ENCODE data around the gene NHP2.

Gene NHP2

DNA sequence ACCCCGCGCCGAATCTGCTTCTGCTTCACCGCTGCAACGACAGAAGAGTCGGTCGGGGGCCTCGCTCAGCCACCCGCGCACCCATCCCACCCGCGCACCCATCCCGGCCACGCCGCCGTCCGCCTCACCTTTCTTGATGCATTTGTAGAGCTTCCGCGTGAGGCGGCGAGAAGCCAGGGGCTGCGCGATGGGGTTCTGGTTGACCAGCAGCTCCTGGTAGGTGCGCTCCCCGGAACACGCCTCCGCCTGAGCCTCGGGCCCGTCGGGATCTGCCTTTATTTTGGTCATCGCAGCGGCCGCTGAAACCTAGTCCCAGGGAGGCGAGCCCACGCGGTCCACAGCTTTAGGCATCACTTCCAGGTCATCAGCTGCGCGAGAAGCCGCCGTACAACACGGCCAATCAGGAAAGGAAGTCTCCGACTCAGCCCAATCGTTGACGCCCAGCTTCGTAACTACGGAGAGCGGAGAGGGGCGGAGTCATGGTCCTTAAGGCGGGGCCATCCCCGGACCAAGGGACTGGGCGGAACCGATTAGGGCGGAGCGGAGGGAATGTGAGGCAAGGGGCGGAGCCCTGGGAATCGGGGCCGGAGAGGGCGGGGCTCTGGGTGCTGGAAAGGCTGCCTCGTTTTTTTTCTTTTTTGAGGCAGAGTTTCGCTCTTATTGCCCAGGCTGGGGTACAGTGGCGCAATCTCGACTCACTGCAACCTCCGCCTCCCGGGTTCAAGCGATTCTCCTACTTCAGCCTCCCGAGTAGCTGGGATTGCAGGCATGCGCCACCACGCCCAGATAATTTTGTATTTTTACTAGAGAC lies at the start of gene NHP2:
Gene NHP2, minus strand, starts transcription at position 356 of the 811 bp plus-strand sequence. Its CDS starts 68 bp downstream, at position 288.
- peak within 1 kb of the TSS; percentile 74 for H3K4me3 ChIP-seq (ENCODE audit: low read depth, low read length)
- no peaks in the 10 kb centered on the region for H3K27me3 ChIP-seq (ENCODE audit: control insufficient read depth, insufficient read depth, low read length)
- H3K36me3 ChIP-seq (ENCODE audit: control insufficient read depth, insufficient read depth, low read length), result no peaks in the 10 kb centered on the region
- TF ChIP-seq, protein P1, sequence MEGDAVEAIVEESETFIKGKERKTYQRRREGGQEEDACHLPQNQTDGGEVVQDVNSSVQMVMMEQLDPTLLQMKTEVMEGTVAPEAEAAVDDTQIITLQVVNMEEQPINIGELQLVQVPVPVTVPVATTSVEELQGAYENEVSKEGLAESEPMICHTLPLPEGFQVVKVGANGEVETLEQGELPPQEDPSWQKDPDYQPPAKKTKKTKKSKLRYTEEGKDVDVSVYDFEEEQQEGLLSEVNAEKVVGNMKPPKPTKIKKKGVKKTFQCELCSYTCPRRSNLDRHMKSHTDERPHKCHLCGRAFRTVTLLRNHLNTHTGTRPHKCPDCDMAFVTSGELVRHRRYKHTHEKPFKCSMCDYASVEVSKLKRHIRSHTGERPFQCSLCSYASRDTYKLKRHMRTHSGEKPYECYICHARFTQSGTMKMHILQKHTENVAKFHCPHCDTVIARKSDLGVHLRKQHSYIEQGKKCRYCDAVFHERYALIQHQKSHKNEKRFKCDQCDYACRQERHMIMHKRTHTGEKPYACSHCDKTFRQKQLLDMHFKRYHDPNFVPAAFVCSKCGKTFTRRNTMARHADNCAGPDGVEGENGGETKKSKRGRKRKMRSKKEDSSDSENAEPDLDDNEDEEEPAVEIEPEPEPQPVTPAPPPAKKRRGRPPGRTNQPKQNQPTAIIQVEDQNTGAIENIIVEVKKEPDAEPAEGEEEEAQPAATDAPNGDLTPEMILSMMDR (IDR thresholded peaks at IDR 0.05), result no peak
- peak within 1 kb of the TSS; percentile 40 for H3K27ac ChIP-seq
- peak within 1 kb of the TSS; percentile 76 for H3K4me2 ChIP-seq (ENCODE audit: low read length)
- peak within 1 kb of the TSS; percentile 87 for H2AFZ ChIP-seq
- H3K9ac ChIP-seq, result peak within 1 kb of the TSS; percentile 50
- no peaks in the 10 kb centered on the region for H3K79me2 ChIP-seq
- no peaks in the 10 kb centered on the region for H3K9me3 ChIP-seq (ENCODE audit: control insufficient read depth, low read length)
- peaks cover 2% of the 10 kb centered on the region for H3K4me1 ChIP-seq

DNA sequence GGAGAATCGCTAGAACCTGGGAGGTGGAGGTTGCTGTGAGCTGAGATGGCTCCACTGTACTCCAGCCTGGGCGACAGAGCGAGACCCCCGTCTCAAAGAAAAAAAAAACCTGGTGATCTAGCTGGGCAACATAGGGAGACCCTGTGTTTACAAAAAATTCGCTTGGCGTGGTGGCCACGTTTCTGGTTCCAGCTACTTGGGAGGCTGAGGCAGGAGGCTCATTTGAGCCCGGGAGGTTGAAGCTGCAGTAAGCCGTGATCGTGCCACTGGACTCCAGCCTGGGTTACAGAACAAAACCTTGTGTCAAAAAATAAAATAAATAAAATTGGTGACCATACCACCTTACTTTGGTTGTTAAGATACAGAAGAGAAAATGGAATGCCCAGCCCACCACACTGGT lies 48.9 kb upstream of the NHP2 start:
- Histone ChIP-seq H3K4me1 (peaks cover 14% of the 10 kb centered on the region), H3K9me3 (ENCODE audit: control insufficient read depth, low read length) (no peaks in the 10 kb centered on the region), H3K4me2 (ENCODE audit: low read length) (no peak overlapping the region), H3K27ac (no peak overlapping the region), H3K4me3 (ENCODE audit: low read depth, low read length) (no peak overlapping the region), H3K9ac (no peak overlapping the region), H3K36me3 (ENCODE audit: control insufficient read depth, insufficient read depth, low read length) (no peaks in the 10 kb centered on the region), H2AFZ (no peak overlapping the region), H3K27me3 (ENCODE audit: control insufficient read depth, insufficient read depth, low read length) (no peaks in the 10 kb centered on the region), H3K79me2 (peaks cover 3% of the 10 kb centered on the region)
- TF ChIP-seq, protein P1 (IDR thresholded peaks at IDR 0.05), result no peak

DNA sequence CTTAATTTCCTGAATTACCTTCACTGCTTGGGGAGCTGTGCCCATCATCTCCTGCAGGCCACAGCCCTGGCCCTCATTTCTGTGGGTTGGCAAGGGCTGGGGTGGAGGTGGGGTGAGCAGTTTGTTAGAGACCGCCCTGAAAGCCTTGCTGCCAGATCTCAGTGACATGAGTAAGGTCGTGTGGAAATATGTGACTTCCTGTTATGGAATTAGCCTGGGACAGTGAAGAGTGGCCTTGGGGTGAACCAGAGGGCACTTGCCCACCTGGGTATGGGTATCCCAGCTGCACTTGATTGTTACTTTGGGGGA lies 48.2 kb upstream of the NHP2 start:
- Histone ChIP-seq H3K4me3 (ENCODE audit: low read depth, low read length) (no peak overlapping the region), H3K36me3 (ENCODE audit: control insufficient read depth, insufficient read depth, low read length) (no peaks in the 10 kb centered on the region), H3K9ac (no peak overlapping the region), H3K4me2 (ENCODE audit: low read length) (no peak overlapping the region), H3K27ac (no peak overlapping the region), H3K4me1 (peaks cover 8% of the 10 kb centered on the region), H3K9me3 (ENCODE audit: control insufficient read depth, low read length) (no peaks in the 10 kb centered on the region), H3K79me2 (peaks cover 3% of the 10 kb centered on the region), H2AFZ (no peak overlapping the region), H3K27me3 (ENCODE audit: control insufficient read depth, insufficient read depth, low read length) (no peaks in the 10 kb centered on the region)
- TF ChIP-seq, protein P1 (IDR thresholded peaks at IDR 0.05), result no peak

DNA sequence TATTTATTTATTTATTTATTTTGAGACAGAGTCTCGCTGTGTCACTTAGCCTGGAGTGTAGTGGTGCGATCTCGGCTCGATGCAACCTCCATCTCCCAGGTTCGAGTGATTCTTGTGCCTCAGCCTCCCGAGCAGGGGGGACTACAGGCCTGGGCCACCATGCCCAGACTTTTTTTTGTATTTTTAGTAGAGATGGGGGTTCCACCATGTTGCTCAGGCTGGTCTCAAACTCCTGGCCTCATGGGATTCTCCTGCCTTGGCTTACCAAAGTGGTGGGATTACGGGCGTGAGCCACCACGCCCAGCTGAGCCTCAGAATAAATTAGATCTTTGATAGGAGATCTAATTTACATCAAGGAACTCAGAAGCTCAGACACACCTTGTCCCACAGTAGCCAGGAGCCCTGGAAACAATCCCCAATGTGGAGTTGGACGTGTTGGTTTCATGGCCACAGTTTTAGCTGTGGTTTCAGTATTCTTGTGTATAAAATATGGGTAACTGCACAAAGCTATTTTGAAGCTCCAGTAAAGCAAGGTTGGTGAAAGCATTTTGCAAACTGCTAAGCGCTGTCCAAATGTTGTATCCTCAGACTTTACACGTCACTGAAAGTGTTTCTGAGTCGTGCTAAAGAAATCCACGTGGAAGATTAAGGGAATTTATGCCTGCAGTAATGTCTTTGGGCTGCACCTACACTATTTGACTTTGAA lies 47.7 kb upstream of the NHP2 start:
- H3K36me3 ChIP-seq (ENCODE audit: control insufficient read depth, insufficient read depth, low read length), result no peaks in the 10 kb centered on the region
- no peak overlapping the region for H3K4me3 ChIP-seq (ENCODE audit: low read depth, low read length)
- H3K27me3 ChIP-seq (ENCODE audit: control insufficient read depth, insufficient read depth, low read length), result no peaks in the 10 kb centered on the region

More for the DNA sequence above, 47.7 kb upstream of the NHP2 start:
- peaks cover 3% of the 10 kb centered on the region for H3K4me1 ChIP-seq
- H2AFZ ChIP-seq, result no peak overlapping the region
- TF ChIP-seq, protein P1 (IDR thresholded peaks at IDR 0.05), result no peak
- no peaks in the 10 kb centered on the region for H3K9me3 ChIP-seq (ENCODE audit: control insufficient read depth, low read length)
- no peak overlapping the region for H3K4me2 ChIP-seq (ENCODE audit: low read length)
- peaks cover 3% of the 10 kb centered on the region for H3K79me2 ChIP-seq
- H3K27ac ChIP-seq, result no peak overlapping the region
- no peak overlapping the region for H3K9ac ChIP-seq

Measured in parathyroid adenoma (tissue), 2 donors.